HG02798 (cell line): ENCODE data around the gene FUT2.
"Not testable (repeated sequence)": the region's sequence is repeated elsewhere in the genome, so short reads cannot be mapped to it uniquely, and the experiment has no call there.

Experiments used
- ATAC-seq: cut with Tn5 transposase; IDR thresholded peaks from one replicate; pipeline ENCODE4 v1.9.1; 2021; ENCODE audit warnings: mild to moderate bottlenecking; ENCODE audit not compliant: unreplicated experiment, poor library complexity

FUT2 gene

GRCh38 chr19:48695743-48696352 lies at the start of gene FUT2:
TSS of gene FUT2 (plus strand) at chr19:48695971. CDS start at chr19:48702957, 6,986 bp downstream.
- ATAC-seq: no peak

- ATAC-seq: peak; percentile 88
Measured at GRCh38 chr19:48646001-48646721, 49.6 kb upstream of the FUT2 start, which contains the start of gene CA11. TSS of gene CA11 (minus strand) at chr19:48646187. CDS start at chr19:48645632, 555 bp downstream.

- no peak for ATAC-seq
Measured at GRCh38 chr19:48646722-48647216, 49.0 kb upstream of the FUT2 start.

- ATAC-seq: no peak
Measured at GRCh38 chr19:48648134-48648533, 47.6 kb upstream of the FUT2 start.

- no peak for ATAC-seq
Measured at GRCh38 chr19:48650974-48651682, 44.6 kb upstream of the FUT2 start.

- ATAC-seq: no peak
Measured at GRCh38 chr19:48651683-48652048, 44.1 kb upstream of the FUT2 start.

GRCh38 chr19:48654299-48655059 lies 41.3 kb upstream of the FUT2 start:
- ATAC-seq: no peak

GRCh38 chr19:48656840-48657474 lies 38.8 kb upstream of the FUT2 start:
- ATAC-seq: no peak

- not testable (repeated sequence) for ATAC-seq
Measured at GRCh38 chr19:48657828-48658227, 37.9 kb upstream of the FUT2 start.

GRCh38 chr19:48658483-48658882 lies 37.3 kb upstream of the FUT2 start:
- ATAC-seq: no peak

- no peak for ATAC-seq
Measured at GRCh38 chr19:48659768-48660167, 36.0 kb upstream of the FUT2 start.

GRCh38 chr19:48660852-48661710 lies 34.7 kb upstream of the FUT2 start:
- ATAC-seq: peak; percentile 87

GRCh38 chr19:48661711-48662090 lies 34.1 kb upstream of the FUT2 start:
- ATAC-seq: no peak

GRCh38 chr19:48663667-48664066 lies 32.1 kb upstream of the FUT2 start:
- ATAC-seq: no peak

GRCh38 chr19:48664476-48664875 lies 31.3 kb upstream of the FUT2 start:
- no peak for ATAC-seq

GRCh38 chr19:48665786-48666185 lies 30.0 kb upstream of the FUT2 start:
- ATAC-seq: no peak

- no peak for ATAC-seq
Measured at GRCh38 chr19:48668332-48668731, 27.4 kb upstream of the FUT2 start.

- no peak for ATAC-seq
Measured at GRCh38 chr19:48668761-48669160, 27.0 kb upstream of the FUT2 start.
